KMS-11 (cell line): ENCODE results near the gene FHIT.

Experiments used
- H2AFZ ChIP-seq: fragments of 200-600 bp; sonication (generic); 2 replicates; pipeline ENCODE4 v1.6.1; 2016; ENCODE audit warnings: antibody characterized with exemption, mixed run types, low read depth
- H3K27ac ChIP-seq: fragments of 200-600 bp; sonication (generic); 2 replicates; pipeline ENCODE4 v1.6.1; 2016; ENCODE audit warnings: mild to moderate bottlenecking, mixed run types
- H3K27me3 ChIP-seq: fragments of 200-600 bp; sonication (generic); 2 replicates; pipeline ENCODE4 v1.6.1; 2017; ENCODE audit warnings: mild to moderate bottlenecking, low read depth, mixed run types, moderate library complexity; ENCODE audit not compliant: insufficient read depth
- H3K36me3 ChIP-seq: fragments of 200-600 bp; sonication (generic); 2 replicates; pipeline ENCODE4 v1.6.1; 2017; ENCODE audit warnings: mild to moderate bottlenecking, mixed run types; ENCODE audit not compliant: insufficient read depth
- H3K4me1 ChIP-seq: fragments of 200-600 bp; sonication (generic); 2 replicates; pipeline ENCODE4 v1.6.1; 2016; ENCODE audit warnings: mild to moderate bottlenecking, low read depth, mixed run types; ENCODE audit not compliant: poor library complexity, severe bottlenecking
- H3K4me2 ChIP-seq: fragments of 200-600 bp; sonication (generic); 2 replicates; pipeline ENCODE4 v1.7.0; 2016; ENCODE audit warnings: mild to moderate bottlenecking, mixed run types
- H3K4me3 ChIP-seq: fragments of 200-600 bp; sonication (generic); IDR thresholded peaks from 2 replicates; pipeline ENCODE4 v1.6.1; 2017; ENCODE audit warnings: low read depth, low read length, mixed read lengths; ENCODE audit not compliant: insufficient read depth
- H3K79me2 ChIP-seq: fragments of 200-600 bp; sonication (generic); 2 replicates; pipeline ENCODE4 v1.6.1; 2016; ENCODE audit warnings: low read depth, mixed run types; ENCODE audit not compliant: insufficient read depth
- H3K9ac ChIP-seq: fragments of 200-600 bp; sonication (generic); 2 replicates; pipeline ENCODE4 v1.6.1; 2016; ENCODE audit warnings: mild to moderate bottlenecking, mixed run types
- H4K20me1 ChIP-seq: fragments of 200-600 bp; sonication (generic); 2 replicates; pipeline ENCODE4 v1.6.1; 2016; ENCODE audit warnings: mild to moderate bottlenecking, mixed run types; ENCODE audit not compliant: insufficient read depth
- TF ChIP-seq, protein P1 (sequence below): fragments of 200-600 bp; sonication (generic); conservative IDR thresholded peaks from 2 replicates; pipeline ENCODE4 v1.6.1; 2017; ENCODE audit warnings: low read depth, mild to moderate bottlenecking, antibody characterized with exemption, low read length, moderate library complexity, mixed read lengths

FHIT gene

DNA sequence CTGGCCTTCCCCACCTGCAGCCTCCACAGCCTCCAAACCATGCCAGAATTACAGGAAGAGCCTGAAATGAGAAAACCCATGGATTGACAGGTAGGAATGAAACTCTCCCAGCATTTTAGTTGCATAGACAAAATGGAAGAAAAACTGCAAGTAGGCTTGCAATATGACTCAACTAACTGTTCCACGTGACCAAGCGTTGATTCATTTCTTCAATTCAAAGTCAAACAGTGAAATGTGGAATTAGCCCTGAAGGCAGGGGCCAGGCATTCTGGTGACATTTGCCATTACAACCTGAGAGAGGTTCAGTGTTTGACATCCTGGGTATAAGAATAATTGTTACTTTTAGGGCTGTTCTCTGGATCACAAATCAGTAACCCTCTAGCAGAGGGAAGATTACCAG, 1525.0 kb downstream of the FHIT start:
- Histone ChIP-seq H3K79me2 (no peaks in the 10 kb centered on the region), H2AFZ (no peak overlapping the region), H3K4me1 (no peaks in the 10 kb centered on the region), H3K9ac (no peak overlapping the region), H3K4me3 (no peak overlapping the region), H4K20me1 (no peaks in the 10 kb centered on the region), H3K27ac (no peak overlapping the region), H3K27me3 (no peaks in the 10 kb centered on the region), H3K36me3 (no peaks in the 10 kb centered on the region), H3K4me2 (no peak overlapping the region)
- TF ChIP-seq, protein P1, sequence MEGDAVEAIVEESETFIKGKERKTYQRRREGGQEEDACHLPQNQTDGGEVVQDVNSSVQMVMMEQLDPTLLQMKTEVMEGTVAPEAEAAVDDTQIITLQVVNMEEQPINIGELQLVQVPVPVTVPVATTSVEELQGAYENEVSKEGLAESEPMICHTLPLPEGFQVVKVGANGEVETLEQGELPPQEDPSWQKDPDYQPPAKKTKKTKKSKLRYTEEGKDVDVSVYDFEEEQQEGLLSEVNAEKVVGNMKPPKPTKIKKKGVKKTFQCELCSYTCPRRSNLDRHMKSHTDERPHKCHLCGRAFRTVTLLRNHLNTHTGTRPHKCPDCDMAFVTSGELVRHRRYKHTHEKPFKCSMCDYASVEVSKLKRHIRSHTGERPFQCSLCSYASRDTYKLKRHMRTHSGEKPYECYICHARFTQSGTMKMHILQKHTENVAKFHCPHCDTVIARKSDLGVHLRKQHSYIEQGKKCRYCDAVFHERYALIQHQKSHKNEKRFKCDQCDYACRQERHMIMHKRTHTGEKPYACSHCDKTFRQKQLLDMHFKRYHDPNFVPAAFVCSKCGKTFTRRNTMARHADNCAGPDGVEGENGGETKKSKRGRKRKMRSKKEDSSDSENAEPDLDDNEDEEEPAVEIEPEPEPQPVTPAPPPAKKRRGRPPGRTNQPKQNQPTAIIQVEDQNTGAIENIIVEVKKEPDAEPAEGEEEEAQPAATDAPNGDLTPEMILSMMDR = no peak

DNA sequence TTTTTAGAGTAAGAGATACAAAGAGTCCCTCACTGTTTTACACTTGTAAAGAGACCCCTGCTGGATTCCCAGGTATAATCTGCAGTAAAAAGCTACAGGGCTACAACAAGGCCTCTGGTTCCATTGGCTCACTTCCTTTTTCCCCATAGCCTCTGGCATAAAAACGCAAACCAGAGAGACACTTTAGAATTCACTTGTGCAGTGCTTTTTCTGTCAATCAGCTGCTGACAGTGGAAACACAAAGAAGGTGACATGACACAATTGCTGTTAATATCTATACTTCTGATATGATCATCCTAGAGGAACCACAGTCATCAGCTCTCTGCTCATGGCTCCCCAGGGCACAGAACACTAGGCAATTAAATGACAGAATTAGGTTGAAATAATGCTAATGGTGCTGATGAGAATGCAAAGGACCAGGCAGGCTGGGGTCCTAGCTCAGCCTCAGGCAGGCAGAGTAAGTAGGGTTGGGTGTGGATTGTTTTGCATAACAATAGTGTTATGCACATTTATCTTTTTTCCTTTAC, 1533.5 kb downstream of the FHIT start:
- no peak overlapping the region for H3K9ac ChIP-seq

DNA sequence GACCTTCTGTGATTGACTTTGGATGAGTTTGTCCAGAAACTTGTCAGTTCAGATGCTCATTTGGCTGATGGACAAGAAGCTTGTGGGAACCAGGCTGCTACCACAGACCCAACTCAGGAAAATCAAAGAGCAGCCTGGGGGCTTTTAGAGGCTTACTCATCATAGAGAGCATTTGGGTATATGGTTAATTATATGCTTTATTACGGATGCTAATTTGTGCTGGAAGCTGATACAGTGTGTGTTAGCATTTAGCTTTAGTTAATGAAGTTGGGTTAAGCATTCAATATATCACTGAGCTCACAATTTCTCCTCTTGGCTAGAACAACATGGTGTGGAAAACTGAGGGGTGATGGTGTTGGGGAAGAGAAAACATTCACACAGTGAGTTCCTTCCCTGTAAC, 1537.2 kb downstream of the FHIT start:
- H2AFZ ChIP-seq = no peak overlapping the region
- TF ChIP-seq, protein P1 = no peak
- H3K27me3 ChIP-seq = no peaks in the 10 kb centered on the region
- no peak overlapping the region for H3K27ac ChIP-seq
- H3K79me2 ChIP-seq = no peaks in the 10 kb centered on the region
- no peaks in the 10 kb centered on the region for H3K36me3 ChIP-seq
- H3K4me1 ChIP-seq = no peaks in the 10 kb centered on the region
- no peak overlapping the region for H3K9ac ChIP-seq
- no peaks in the 10 kb centered on the region for H4K20me1 ChIP-seq
- H3K4me2 ChIP-seq = no peak overlapping the region
- H3K4me3 ChIP-seq = no peak overlapping the region

More for the DNA sequence above, 1533.5 kb downstream of the FHIT start:
- TF ChIP-seq, protein P1 = no peak
- Histone ChIP-seq H2AFZ (no peak overlapping the region), H3K4me2 (no peak overlapping the region), H4K20me1 (no peaks in the 10 kb centered on the region), H3K4me1 (no peaks in the 10 kb centered on the region), H3K27me3 (no peaks in the 10 kb centered on the region), H3K4me3 (no peak overlapping the region), H3K36me3 (no peaks in the 10 kb centered on the region), H3K27ac (no peak overlapping the region), H3K79me2 (no peaks in the 10 kb centered on the region)

DNA sequence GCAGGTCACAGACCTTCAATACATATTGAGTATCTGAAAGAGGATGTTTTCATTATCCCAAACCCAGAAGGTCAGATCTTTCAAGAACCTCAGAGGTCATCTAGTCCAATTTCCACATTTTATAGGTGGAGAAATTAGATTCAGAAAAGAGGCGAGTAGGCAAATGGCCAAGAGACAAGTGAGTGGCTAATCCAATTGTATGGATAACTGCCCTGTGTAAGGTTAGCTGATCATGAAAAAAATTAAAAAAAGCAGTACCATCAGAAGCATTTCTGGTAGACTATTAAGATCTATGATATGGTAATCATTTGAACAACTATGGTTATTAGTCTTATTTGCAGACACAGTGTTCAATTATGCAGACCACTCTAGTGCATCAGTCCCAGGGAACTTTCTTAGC, 1540.7 kb downstream of the FHIT start:
- Histone ChIP-seq H2AFZ (no peak overlapping the region), H4K20me1 (no peaks in the 10 kb centered on the region), H3K4me3 (no peak overlapping the region), H3K27me3 (no peaks in the 10 kb centered on the region), H3K9ac (no peak overlapping the region), H3K27ac (no peak overlapping the region), H3K36me3 (no peaks in the 10 kb centered on the region), H3K79me2 (no peaks in the 10 kb centered on the region), H3K4me2 (no peak overlapping the region), H3K4me1 (no peaks in the 10 kb centered on the region)
- TF ChIP-seq, protein P1 = no peak
